Measurements from ENCODE around the gene PPP6R3.
"Not testable (repeated sequence)": the region's sequence is repeated elsewhere in the genome, so short reads cannot be mapped to it uniquely, and the experiment has no call there.

The PPP6R3 gene

GRCh38 chr11:68434159-68434558 lies 26.4 kb upstream of the PPP6R3 start:
- not testable (repeated sequence) for DNase-seq (ENCODE audit: low read depth in 2 of 2)

DNA sequence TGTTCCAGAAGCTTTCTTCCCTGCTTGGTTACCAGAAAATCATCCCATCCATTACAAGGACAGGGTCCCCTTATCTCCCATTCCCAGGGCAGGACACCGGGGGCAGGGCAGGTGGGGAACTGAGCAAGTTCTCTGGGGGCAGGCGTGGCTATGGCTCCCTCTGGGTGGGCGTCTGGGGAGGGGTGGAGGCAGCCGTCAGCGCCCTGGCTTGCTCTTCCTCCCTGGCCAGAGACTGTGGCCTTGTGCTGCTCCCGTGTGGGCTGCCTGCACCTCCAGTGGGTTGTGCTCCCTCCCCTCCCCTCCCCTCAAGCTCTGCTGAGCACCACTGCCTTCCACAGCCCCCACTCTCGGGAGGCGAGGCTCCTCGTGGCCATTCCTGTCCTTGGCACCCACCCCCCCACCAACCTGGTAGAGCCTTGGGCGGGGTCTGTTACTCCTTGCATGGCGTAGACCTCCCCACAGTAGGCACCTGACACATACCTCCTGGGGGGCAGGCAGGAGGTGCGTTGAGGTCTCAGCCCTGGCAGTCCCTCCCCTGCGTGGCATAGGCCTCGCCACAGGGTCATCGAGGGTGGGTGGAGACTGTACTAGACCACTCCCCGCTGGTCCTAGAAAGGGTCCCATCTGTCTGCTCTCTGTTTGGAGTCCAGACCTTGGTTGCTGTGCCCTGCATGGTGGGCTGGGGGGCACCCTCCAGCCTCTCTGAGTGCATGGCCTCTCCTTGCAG lies 24.2 kb upstream of the PPP6R3 start:
- no peak for DNase-seq (ENCODE audit: low read depth in 2 of 2)

- DNase-seq (ENCODE audit: low read depth in 2 of 2): no peak
These were observed 23.3 kb upstream of the PPP6R3 start for GRCh38 chr11:68436985-68437926.

DNA sequence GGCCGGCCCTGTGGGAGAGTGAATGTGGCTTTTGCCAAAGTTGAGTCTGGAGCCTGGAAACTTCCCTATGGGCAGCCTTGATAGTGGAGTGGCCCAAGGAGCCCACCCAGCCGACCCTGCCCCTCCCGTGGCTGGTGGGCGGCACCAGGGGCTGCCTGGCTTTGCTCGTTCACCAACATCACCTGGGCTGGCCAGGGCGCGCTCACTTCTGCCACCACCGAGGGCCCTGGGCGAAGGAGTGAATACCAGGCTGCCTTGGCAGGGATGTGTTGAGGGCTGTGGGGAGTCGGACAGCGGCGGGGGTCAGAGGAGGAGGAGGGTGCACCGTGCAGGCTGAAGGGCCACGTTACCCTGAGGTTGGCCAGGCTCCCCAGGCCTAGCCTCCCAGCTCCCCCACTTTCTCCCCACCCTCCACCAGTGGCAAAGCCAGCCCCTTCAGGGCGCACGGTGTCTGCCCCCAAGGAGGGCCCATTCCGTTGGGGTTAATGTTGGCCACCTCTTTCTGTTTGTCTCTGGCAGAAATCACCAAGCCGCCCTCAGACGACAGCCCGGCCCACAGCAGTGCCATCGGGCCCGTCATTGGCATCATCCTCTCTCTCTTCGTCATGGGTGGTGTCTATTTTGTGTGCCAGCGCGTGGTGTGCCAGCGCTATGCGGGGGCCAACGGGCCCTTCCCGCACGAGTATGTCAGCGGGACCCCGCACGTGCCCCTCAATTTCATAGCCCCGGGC lies 22.5 kb upstream of the PPP6R3 start:
- no peak for DNase-seq (ENCODE audit: low read depth in 2 of 2)

DNA sequence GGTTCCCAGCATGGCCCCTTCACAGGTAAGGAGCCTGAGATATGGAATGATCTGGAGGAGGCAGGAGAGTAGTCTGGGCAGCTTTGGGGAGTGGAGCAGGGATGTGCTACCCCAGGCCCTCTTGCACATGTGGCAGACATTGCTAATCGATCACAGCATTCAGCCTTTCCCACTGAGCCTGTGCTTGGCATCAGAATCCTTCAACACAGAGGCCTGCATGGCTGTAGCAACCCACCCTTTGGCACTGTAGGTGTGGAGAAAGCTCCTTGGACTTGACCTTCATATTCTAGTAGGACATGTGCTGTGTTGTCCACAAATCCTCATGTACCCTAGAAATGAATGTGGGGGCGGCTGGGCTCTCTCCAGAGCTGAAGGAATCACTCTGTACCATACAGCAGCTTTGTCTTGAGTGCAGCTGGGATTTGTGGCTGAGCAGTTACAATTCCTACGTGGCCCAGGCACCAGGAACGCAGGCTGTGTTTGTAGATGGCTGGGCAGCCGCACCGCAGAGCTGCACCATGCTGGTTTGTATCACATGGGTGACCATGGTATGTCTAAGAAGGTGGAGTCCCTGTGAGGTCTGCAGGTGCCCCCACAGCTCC lies 21.8 kb upstream of the PPP6R3 start:
- DNase-seq (ENCODE audit: low read depth in 2 of 2): no peak

- DNase-seq (ENCODE audit: low read depth in 2 of 2): no peak
These were observed 21.0 kb upstream of the PPP6R3 start for GRCh38 chr11:68439355-68440065.

GRCh38 chr11:68440224-68440623 lies 20.3 kb upstream of the PPP6R3 start:
- DNase-seq (ENCODE audit: low read depth in 2 of 2): no peak

DNA sequence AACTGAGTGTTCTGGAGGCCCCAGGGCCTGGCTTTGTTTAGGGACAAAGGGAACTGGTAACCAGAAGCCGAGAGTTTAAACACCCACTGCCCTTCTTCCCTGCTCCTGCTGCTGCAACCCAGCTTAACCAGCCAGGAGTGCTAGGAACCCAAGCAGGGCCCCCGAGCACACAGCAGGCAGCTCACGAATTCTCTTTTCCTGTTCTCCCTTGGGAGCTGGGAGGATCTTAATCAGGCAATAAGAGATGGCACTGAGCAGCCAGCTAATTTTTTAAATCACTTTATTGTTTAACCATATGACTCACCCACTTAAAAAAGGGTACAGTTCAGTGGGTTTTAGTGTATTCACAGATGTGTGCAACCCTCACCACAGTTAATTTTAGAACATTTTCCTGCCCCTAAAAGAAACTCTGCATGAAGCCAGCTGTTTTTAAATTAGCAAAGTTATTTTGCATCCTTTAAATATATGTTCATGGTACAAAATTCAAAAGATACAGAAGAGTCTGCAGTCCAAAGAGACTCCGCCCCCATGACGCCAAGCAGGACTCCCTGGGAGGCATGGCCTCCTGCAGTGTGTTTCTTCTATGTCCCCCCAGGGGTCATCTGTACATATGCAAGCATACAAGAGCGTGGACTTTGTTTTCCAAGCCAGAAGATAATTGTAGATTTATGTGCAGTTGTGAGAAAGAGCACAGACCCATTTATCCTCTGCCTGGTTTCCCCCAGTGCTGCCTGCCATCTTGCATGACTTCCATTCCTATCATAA lies 18.9 kb upstream of the PPP6R3 start:
- no peak for DNase-seq (ENCODE audit: low read depth in 2 of 2)

DNA sequence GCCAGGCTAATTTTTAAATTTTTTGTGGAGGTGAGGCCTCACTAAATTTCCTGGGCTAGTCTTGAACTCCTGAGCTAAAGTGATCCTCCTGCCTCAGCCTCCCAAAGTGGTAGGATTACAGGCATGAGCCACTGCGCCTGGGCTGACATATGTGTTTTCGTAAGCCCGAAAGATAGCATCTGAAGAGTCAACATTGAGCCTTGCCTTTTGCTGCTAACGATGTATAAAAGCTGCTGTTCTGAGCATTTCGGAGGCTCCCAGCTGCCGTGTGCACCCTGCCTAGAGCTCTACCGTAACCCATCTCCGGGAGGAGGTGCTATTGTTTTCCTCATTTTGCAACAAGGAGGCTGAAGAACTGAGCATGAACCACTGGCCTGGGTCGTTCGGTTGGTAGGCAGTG lies 18.1 kb upstream of the PPP6R3 start:
- no peak for DNase-seq (ENCODE audit: low read depth in 2 of 2)

GRCh38 chr11:68444566-68444965 lies 16.0 kb upstream of the PPP6R3 start:
- DNase-seq (ENCODE audit: low read depth in 2 of 2): no peak

- no peak for DNase-seq (ENCODE audit: low read depth in 2 of 2)
These were observed 15.0 kb upstream of the PPP6R3 start for GRCh38 chr11:68445531-68446035.

DNA sequence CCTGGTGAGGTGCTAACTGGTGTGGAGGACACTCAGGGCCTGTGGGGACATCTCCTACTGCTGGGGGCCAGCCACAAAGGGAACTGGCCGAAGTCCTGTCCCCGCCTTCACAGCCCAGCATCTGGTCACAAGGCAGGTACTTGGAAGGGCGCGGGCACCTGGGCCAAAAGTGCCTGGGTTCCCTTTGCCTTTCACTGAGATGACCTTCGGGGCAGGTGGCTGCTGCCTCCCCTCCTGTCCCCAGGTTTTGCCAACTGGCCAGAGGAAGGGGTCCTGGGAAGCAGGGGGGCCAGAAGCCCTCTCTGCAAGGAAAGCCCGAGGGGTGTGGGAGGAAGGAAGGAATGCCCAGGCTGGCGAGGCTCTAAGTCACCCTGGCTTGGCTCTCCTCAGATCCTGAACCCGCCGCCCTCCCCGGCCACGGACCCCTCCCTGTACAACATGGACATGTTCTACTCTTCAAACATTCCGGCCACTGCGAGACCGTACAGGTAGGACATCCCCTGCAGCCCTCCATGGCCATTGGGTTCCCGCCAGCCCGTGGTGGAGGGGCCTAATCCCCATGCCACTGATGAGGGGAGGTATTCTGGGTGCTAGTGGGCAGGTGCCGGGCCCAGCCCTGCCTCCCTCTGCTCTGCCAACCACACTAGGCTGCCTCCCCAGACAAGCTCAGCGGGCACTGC lies 14.4 kb upstream of the PPP6R3 start:
- no peak for DNase-seq (ENCODE audit: low read depth in 2 of 2)

DNA sequence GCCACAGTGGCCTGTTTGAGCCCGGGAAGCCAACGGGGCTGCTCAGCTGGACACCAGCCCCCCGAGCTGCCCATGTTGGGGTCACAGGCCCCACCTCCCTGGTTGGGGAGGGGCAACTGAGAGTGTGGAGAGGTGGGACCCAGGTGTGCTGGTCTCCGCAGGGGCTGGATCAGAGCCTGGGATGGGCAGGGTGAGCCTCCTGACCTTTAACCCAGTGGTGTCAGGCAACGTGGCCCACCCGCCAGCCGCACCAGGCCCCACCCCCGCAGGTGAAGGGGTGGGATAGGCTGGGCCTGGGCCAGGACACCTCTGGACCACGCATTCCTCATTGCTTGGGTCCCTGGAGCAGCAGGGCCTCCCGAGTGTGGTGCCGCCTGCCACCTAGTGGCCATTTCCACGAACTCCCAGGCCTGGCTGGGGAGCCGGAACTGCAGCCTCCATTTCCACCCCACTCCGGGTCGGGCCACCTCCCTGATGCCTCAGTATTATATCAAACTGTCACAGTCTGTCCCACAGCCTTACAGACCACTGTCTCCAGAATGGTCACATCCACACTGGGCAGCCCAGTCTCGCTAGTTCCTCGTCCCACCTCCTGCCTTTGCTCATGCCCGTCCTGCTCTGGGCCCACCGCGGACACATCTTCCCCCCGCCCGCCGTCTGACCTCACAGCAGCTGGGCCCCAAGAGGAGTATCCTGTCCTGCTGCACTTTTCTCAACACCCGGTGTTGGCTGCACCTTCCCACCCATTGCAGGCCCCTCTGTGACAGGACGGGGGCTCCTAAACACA lies 13.3 kb upstream of the PPP6R3 start:
- peak; percentile 57 to 64 for DNase-seq (ENCODE audit: low read depth in 2 of 2)

GRCh38 chr11:68447914-68448313 lies 12.6 kb upstream of the PPP6R3 start:
- DNase-seq (ENCODE audit: low read depth in 2 of 2): not testable (repeated sequence)

- no peak for DNase-seq (ENCODE audit: low read depth in 2 of 2)
These were observed 11.9 kb upstream of the PPP6R3 start for GRCh38 chr11:68448604-68449011.

DNA sequence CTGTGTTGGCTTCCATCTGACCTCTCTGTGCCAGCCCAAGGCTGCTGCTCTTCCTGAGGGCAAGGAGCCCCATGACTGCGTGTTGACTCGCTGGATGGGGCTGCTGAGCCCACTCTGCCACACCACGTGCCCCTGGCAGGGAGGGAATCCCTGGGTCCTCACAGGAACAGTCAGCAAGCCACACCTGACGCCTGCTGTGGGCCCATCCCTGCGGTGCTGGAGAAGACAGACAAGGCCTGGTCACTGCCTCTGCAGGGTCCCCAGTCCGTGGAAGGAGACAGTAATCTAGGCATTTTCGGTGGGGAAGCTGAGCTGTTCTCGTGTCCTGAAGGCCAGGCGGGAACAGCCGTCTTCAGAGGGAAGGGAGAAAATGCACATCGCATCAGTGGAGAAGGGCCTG lies 10.6 kb upstream of the PPP6R3 start:
- no peak for DNase-seq (ENCODE audit: low read depth in 2 of 2)

DNA sequence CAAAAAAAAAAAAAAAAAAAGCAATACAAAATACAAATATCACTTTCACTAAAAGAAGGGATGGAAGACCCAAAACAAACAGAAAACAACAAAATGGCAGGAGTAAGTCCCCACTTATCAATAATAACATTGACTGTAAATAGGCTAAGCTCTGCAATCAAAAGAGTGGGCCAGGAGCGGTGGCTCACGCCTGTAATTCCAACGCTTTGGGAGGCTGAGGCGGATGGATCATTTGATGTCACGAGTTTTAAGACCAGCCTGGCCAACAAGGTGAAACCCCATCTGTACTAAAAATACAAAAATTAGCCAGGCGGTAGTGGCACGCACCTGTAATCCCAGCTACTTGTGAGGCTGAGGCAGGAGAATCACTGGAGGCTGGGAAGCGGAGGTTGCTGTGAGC lies 9.8 kb upstream of the PPP6R3 start:
- DNase-seq (ENCODE audit: low read depth in 2 of 2): no peak

- no peak for DNase-seq (ENCODE audit: low read depth in 2 of 2)
These were observed 5.8 kb upstream of the PPP6R3 start for GRCh38 chr11:68454767-68455166.

- DNase-seq (ENCODE audit: low read depth in 2 of 2): no peak
These were observed 5.1 kb upstream of the PPP6R3 start for GRCh38 chr11:68455485-68455884.
